Left ventricle myocardium inferior (tissue), 1 donor: ENCODE data around the gene TBC1D14. TPM values are rescaled to one million over a fixed set of nuclear protein-coding genes. Genes with fewer than 3 reads are reported as not detected.

ENCODE experiments used
- DNase-seq: peaks from one replicate; pipeline ENCODE4 v3.0.0-alpha.2; 2020
- H3K27ac ChIP-seq: fragments of 200-600 bp; replicated peaks from 2 replicates; pipeline ENCODE4 v1.8.0; 2021
- H3K27me3 ChIP-seq: fragments of 200-600 bp; 2 replicates; pipeline ENCODE4 v1.8.0; 2021; ENCODE audit warnings: low read depth
- H3K36me3 ChIP-seq: fragments of 200-600 bp; 2 replicates; pipeline ENCODE4 v1.8.0; 2021
- H3K4me1 ChIP-seq: fragments of 200-600 bp; 2 replicates; pipeline ENCODE4 v1.8.0; 2021
- H3K4me3 ChIP-seq: fragments of 200-600 bp; 2 replicates; pipeline ENCODE4 v1.8.0; 2021; ENCODE audit warnings: mild to moderate bottlenecking, moderate library complexity
- H3K9me3 ChIP-seq: fragments of 200-600 bp; replicated peaks from 2 replicates; pipeline ENCODE4 v1.8.0; 2021
- CTCF ChIP-seq: fragments of 200-600 bp; IDR thresholded peaks from 2 replicates; pipeline ENCODE4 v1.8.0; 2021; ENCODE audit warnings: antibody characterized with exemption, mild to moderate bottlenecking, borderline replicate concordance
- intact Hi-C: fragments of 100-400 bp; cut with micrococcal nuclease; formaldehyde crosslinking; loops from one replicate; pipeline ENCODE4 v1.11.0; 2022
- total RNA-seq: library from RNA; stranded (reverse); fragmentation: NEBNext Ultra II Directional; extraction: Animal tissue kit (Norgen Biotek cat#: 25700); gene quantifications from one replicate; pipeline ENCODE4 v1.2.1, GENCODE V29; 2021
- donor health status: DM: no; HTN: yes; CAD: no; lungs with severe emphysema.

Gene TBC1D14
- total RNA-seq, 1 donor from 2014 or later = 36.1 TPM

GRCh38 chr4:7049739-7050138 lies 140.1 kb downstream of the TBC1D14 start:
- Histone ChIP-seq H3K4me1 (peaks cover 90% of the 10 kb centered on the region), H3K4me3 (no peak overlapping the region), H3K27ac (peak overlapping the region; percentile 54), H3K9me3 (no peaks in the 10 kb centered on the region), H3K27me3 (no peaks in the 10 kb centered on the region), H3K36me3 (peaks cover 14% of the 10 kb centered on the region)
- no peak for DNase-seq
- no peak for TF ChIP-seq CTCF
- intact Hi-C loops = loop anchor here (10.0 kb wide), 1 partner anchor 325 kb away; no protein-coding TSS in a partner anchor

GRCh38 chr4:7050481-7051143 lies 141.0 kb downstream of the TBC1D14 start:
- Histone ChIP-seq H3K27ac (peak overlapping the region; percentile 54), H3K9me3 (no peaks in the 10 kb centered on the region)
- DNase-seq = no peak

GRCh38 chr4:7051144-7051495 lies 141.5 kb downstream of the TBC1D14 start:
- intact Hi-C loops = loop anchor here (10.0 kb wide), 1 partner anchor 326 kb away; no protein-coding TSS in a partner anchor
- H3K4me1 ChIP-seq = peaks cover 86% of the 10 kb centered on the region
- H3K4me3 ChIP-seq = no peak overlapping the region
- no peak for TF ChIP-seq CTCF
- DNase-seq = no peak
- no peaks in the 10 kb centered on the region for H3K27me3 ChIP-seq
- H3K36me3 ChIP-seq = peaks cover 27% of the 10 kb centered on the region
- no peaks in the 10 kb centered on the region for H3K9me3 ChIP-seq
- H3K27ac ChIP-seq = peak overlapping the region; percentile 54

More at GRCh38 chr4:7050481-7051143, 141.0 kb downstream of the TBC1D14 start:
- intact Hi-C loops = loop anchor here (10.0 kb wide), 1 partner anchor 326 kb away; no protein-coding TSS in a partner anchor
- no peak overlapping the region for H3K4me3 ChIP-seq
- no peak for TF ChIP-seq CTCF
- no peaks in the 10 kb centered on the region for H3K27me3 ChIP-seq
- H3K4me1 ChIP-seq = peaks cover 89% of the 10 kb centered on the region
- peaks cover 22% of the 10 kb centered on the region for H3K36me3 ChIP-seq

GRCh38 chr4:7051905-7052304 lies 142.3 kb downstream of the TBC1D14 start:
- no peak for TF ChIP-seq CTCF
- Histone ChIP-seq H3K27ac (peak overlapping the region; percentile 49), H3K36me3 (peaks cover 35% of the 10 kb centered on the region), H3K27me3 (no peaks in the 10 kb centered on the region), H3K4me3 (no peak overlapping the region), H3K9me3 (no peaks in the 10 kb centered on the region), H3K4me1 (peaks cover 78% of the 10 kb centered on the region)
- no peak for DNase-seq
- intact Hi-C loops = loop anchor here (10.0 kb wide), 1 partner anchor 327 kb away; no protein-coding TSS in a partner anchor

- H3K36me3 ChIP-seq = peaks cover 39% of the 10 kb centered on the region
- no peak overlapping the region for H3K4me3 ChIP-seq
- no peak for DNase-seq
- peaks cover 74% of the 10 kb centered on the region for H3K4me1 ChIP-seq
- peak overlapping the region; percentile 49 for H3K27ac ChIP-seq
- no peaks in the 10 kb centered on the region for H3K9me3 ChIP-seq
- intact Hi-C loops = loop anchor here (10.0 kb wide), 1 partner anchor 328 kb away; no protein-coding TSS in a partner anchor
- H3K27me3 ChIP-seq = no peaks in the 10 kb centered on the region
- TF ChIP-seq CTCF = no peak
Measured at GRCh38 chr4:7052313-7052712, 142.7 kb downstream of the TBC1D14 start.
